Gastroesophageal sphincter (tissue), 3 donors: Measurements from ENCODE around the gene CCS.

Experiments
- CTCF ChIP-seq, 4 experiments: fragments of 200-600 bp in 2 of 4; fragments of 450-650 bp in 2 of 4; sonication (generic) in 1 of 4; IDR thresholded peaks; one replicate each; pipeline ENCODE4 v1.5.1; 2017 to 2019; ENCODE audit warnings: antibody characterized with exemption in 4 of 4, mild to moderate bottlenecking in 2 of 4, moderate library complexity in 2 of 4
- POLR2A ChIP-seq, 2 donors: fragments of 450-650 bp; IDR thresholded peaks; one replicate each; pipeline ENCODE4 v1.6.1; 2017; ENCODE audit warnings: antibody characterized with exemption in 2 of 2, mild to moderate bottlenecking in 2 of 2, moderate library complexity in 1 of 2
- POLR2AphosphoS5 ChIP-seq: sonication (generic); formaldehyde crosslinking; IDR thresholded peaks from one replicate; pipeline ENCODE4 v1.6.1; 2017; ENCODE audit warnings: antibody characterized with exemption

- TF ChIP-seq POLR2A (IDR thresholded peaks at IDR 0.05) = no peak
- TF ChIP-seq CTCF (IDR thresholded peaks at IDR 0.05) = no peak
- TF ChIP-seq POLR2AphosphoS5 = no peak
These were observed 58.0 kb downstream of the CCS start for GRCh38 chr11:66651016-66651415.
